ENCODE measurements around the gene GALNT9. TPM values are rescaled to one million over a fixed set of nuclear protein-coding genes. Genes with fewer than 3 reads are reported as not detected.

GALNT9 gene
- total and polyA plus RNA-seq, 4 experiments from 2014 or later: 0.61 TPM; not detected in 3

DNA sequence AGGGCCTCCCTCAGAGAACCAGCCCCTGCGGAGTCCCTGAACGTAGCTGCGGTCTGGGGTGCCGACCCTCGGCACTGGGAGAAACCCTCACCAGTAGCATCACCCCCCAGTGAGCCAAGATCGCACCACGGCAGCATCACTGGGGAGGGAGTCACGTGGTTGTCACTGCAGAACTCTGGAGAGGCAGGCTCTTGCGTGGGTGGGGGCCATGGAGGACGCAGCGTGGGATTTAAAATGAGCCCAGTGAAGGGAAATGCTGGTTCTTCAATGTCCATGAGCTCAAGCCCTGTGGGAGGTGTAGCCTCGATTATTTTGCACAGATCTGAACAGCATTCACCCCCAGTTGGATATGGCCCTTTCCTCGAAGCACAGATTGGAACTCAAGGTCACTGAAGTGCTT, 3.9 kb upstream of the GALNT9 start:
- Mint-ChIP-seq H3K4me3 (no peak overlapping the region), H3K27ac (no peak overlapping the region), H3K9me3 (peaks cover 0 to 2% (median 0%) of the 10 kb centered on the region in 8 donors), H3K36me3 (no peaks in the 10 kb centered on the region), H3K4me1 (peaks cover 3 to 7% (median 5%) of the 10 kb centered on the region in 4 donors), H3K27me3 (peaks cover 23 to 28% of the 10 kb centered on the region in 2 donors)
- ChIA-PET CTCF (ENCODE audit: partially characterized antibody) (no interaction called here), POLR2A (ENCODE audit: partially characterized antibody) (no interaction called here)
- no peak for DNase-seq
- Histone ChIP-seq H3K9me3 (ENCODE audit: control insufficient read depth in 1 of 2, low read length in 2 of 2) (no peaks in the 10 kb centered on the region), H3K27me3 (ENCODE audit: insufficient read depth, low read length) (peaks cover 6% of the 10 kb centered on the region), H3K4me3 (ENCODE audit: low read length in 2 of 2) (no peak overlapping the region), H3K36me3 (ENCODE audit: insufficient read depth, low read length) (no peaks in the 10 kb centered on the region), H3K27ac (ENCODE audit: low read depth, low read length) (no peak overlapping the region), H3K4me1 (ENCODE audit: insufficient read depth, low read length) (no peaks in the 10 kb centered on the region)
- intact Hi-C loops (cut with micrococcal nuclease): no loop called here

DNA sequence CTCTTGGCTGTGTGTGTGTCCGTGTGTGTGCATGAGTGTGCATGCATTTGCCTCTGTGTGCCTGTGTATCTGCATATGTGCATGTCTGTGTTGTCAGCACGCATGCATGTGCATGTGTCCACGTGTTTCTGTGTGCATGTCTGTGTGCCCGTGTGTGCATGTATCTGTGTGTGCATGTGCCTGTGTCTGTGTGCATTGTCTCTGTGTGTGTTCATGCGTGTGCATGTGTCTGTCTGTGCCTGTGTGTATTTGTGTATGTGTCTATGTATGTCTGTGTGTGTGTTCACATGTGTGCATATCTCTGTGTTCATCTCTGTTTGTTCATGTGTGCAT, 1.1 kb upstream of the GALNT9 start:
- POLR2A ChIA-PET (ENCODE audit: partially characterized antibody): no interaction called here

DNA sequence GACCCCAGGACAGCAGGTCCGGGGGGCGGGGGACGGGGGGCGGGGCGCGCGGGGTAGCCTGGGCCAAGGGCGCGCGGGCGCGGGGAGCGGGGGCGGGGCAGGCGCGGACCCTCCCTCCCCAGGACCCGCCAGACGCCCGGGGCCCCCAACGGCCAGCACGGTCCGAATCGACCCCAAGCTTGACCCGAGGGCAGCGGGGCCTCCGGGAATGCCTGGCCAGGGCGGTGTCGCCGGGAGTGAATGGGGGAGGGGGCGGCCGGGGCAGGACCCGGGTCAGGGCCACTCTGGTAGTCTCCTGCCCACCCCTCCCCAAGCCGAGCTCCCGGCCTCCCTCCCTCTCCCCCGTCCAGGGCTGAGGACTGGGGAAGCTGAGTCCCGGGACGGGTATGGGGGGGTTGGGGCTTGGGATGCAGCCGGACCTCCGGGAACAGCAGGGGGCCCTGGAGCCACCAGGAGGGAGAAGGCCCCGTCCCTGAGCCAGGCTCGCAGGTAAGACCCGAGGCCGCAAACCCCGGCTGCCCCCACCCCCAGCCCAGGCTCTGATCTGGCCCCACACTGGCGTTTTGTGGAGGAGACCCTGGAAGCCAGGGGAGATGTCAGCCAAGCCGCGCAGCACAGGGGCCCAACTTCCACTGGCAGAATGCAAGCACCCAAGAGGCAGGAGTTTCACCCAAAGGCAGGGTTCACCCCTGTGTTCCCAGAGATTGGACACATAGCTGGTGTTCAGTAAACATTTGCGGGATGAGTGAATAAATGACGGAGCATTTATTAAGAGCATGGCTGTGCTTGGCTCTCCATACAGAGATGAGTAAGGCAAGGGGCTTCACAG, 545 bp upstream of the GALNT9 start:
- H3K4me3 ChIP-seq (ENCODE audit: low read length in 2 of 2): no peak overlapping the region
- H3K27me3 ChIP-seq (ENCODE audit: insufficient read depth, low read length): peaks cover 6% of the 10 kb centered on the region
- POLR2A ChIA-PET (ENCODE audit: partially characterized antibody): no interaction called here
- DNase-seq: no peak
- Mint-ChIP-seq H3K27me3 (peaks cover 34 to 38% of the 10 kb centered on the region in 2 donors), H3K4me1 (peaks cover 3 to 13% (median 10%) of the 10 kb centered on the region in 4 donors), H3K36me3 (no peaks in the 10 kb centered on the region), H3K4me3 (peak overlapping the region in 1 of 8 donors; percentile 34), H3K27ac (no peak overlapping the region), H3K9me3 (peaks cover 0 to 2% (median 0%) of the 10 kb centered on the region in 8 donors)
- intact Hi-C loops (cut with micrococcal nuclease): no loop called here
- H3K27ac ChIP-seq (ENCODE audit: low read depth, low read length): no peak overlapping the region
- no peaks in the 10 kb centered on the region for H3K4me1 ChIP-seq (ENCODE audit: insufficient read depth, low read length)
- CTCF ChIA-PET (ENCODE audit: partially characterized antibody): no interaction called here
- H3K36me3 ChIP-seq (ENCODE audit: insufficient read depth, low read length): no peaks in the 10 kb centered on the region
- no peaks in the 10 kb centered on the region for H3K9me3 ChIP-seq (ENCODE audit: control insufficient read depth in 1 of 2, low read length in 2 of 2)

More for the DNA sequence above, 1.1 kb upstream of the GALNT9 start:
- Mint-ChIP-seq H3K4me3 (peak overlapping the region in 4 of 8 donors; percentile 2 to 34 (median 10)), H3K27ac (no peak overlapping the region), H3K36me3 (no peaks in the 10 kb centered on the region), H3K27me3 (peaks cover 37 to 38% of the 10 kb centered on the region in 2 donors), H3K4me1 (peaks cover 3 to 13% (median 10%) of the 10 kb centered on the region in 4 donors), H3K9me3 (peaks cover 0 to 4% (median 0%) of the 10 kb centered on the region in 8 donors)
- no peak overlapping the region for H3K4me3 ChIP-seq (ENCODE audit: low read length in 2 of 2)
- H3K4me1 ChIP-seq (ENCODE audit: insufficient read depth, low read length): no peaks in the 10 kb centered on the region
- peaks cover 6% of the 10 kb centered on the region for H3K27me3 ChIP-seq (ENCODE audit: insufficient read depth, low read length)
- no peak for DNase-seq
- intact Hi-C loops (cut with micrococcal nuclease): no loop called here
- no peak overlapping the region for H3K27ac ChIP-seq (ENCODE audit: low read depth, low read length)
- no peaks in the 10 kb centered on the region for H3K36me3 ChIP-seq (ENCODE audit: insufficient read depth, low read length)
- CTCF ChIA-PET (ENCODE audit: partially characterized antibody): no interaction called here
- H3K9me3 ChIP-seq (ENCODE audit: control insufficient read depth in 1 of 2, low read length in 2 of 2): no peaks in the 10 kb centered on the region

DNA sequence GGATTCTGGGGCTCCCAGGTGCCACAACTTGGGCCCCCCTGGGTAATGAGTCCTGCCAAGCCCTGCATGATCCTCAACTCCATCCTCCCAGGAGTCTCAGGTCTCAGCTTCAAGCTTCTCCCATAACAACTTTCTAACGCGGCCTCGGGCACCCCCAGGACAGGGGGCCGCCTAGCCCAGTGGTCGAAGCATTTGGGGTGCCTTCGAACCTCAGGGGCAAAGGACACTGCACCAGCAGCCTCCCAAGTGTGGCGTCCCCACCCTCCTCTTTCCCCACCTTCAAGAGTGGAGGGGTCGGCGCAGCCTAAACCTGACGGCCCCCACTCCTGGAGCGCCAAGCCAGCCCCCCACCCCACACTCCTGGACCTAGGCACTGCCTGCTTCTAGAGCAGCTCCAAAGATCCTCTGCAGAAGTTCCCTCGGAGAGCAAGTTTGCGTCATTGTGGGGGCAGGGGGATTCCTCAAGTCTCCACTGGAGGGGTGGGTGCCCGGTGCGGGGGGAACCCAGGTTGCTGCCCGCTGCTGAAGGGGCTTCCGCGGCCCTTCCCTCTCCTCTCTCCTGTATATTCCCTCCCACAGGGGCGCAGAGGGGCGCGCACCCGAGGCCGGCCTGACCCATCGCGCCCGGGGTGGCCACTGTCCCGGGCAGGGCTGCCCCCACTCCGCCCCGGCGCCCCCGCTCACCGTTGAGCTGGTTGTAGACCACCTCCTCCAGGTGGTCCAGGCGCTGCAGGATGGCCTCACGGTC, 933 bp downstream of the GALNT9 start:
- H3K27me3 Mint-ChIP-seq: peaks cover 34 to 37% of the 10 kb centered on the region in 2 donors
- H3K27ac Mint-ChIP-seq: no peak overlapping the region
- Histone ChIP-seq H3K4me1 (ENCODE audit: insufficient read depth, low read length) (no peaks in the 10 kb centered on the region), H3K36me3 (ENCODE audit: insufficient read depth, low read length) (no peaks in the 10 kb centered on the region), H3K9me3 (ENCODE audit: control insufficient read depth in 1 of 2, low read length in 2 of 2) (no peaks in the 10 kb centered on the region), H3K4me3 (ENCODE audit: low read length in 2 of 2) (no peak overlapping the region), H3K27me3 (ENCODE audit: insufficient read depth, low read length) (peaks cover 6% of the 10 kb centered on the region), H3K27ac (ENCODE audit: low read depth, low read length) (no peak overlapping the region)
- POLR2A ChIA-PET (ENCODE audit: partially characterized antibody): no interaction called here
- CTCF ChIA-PET (ENCODE audit: partially characterized antibody): no interaction called here
- intact Hi-C loops (cut with micrococcal nuclease): no loop called here
- H3K4me3 Mint-ChIP-seq: peak overlapping the region in 1 of 8 donors; percentile 48
- H3K9me3 Mint-ChIP-seq: peaks cover 0 to 2% (median 0%) of the 10 kb centered on the region in 8 donors
- H3K36me3 Mint-ChIP-seq: no peaks in the 10 kb centered on the region
- DNase-seq: no peak
- peaks cover 3 to 18% (median 10%) of the 10 kb centered on the region in 4 donors for H3K4me1 Mint-ChIP-seq

DNA sequence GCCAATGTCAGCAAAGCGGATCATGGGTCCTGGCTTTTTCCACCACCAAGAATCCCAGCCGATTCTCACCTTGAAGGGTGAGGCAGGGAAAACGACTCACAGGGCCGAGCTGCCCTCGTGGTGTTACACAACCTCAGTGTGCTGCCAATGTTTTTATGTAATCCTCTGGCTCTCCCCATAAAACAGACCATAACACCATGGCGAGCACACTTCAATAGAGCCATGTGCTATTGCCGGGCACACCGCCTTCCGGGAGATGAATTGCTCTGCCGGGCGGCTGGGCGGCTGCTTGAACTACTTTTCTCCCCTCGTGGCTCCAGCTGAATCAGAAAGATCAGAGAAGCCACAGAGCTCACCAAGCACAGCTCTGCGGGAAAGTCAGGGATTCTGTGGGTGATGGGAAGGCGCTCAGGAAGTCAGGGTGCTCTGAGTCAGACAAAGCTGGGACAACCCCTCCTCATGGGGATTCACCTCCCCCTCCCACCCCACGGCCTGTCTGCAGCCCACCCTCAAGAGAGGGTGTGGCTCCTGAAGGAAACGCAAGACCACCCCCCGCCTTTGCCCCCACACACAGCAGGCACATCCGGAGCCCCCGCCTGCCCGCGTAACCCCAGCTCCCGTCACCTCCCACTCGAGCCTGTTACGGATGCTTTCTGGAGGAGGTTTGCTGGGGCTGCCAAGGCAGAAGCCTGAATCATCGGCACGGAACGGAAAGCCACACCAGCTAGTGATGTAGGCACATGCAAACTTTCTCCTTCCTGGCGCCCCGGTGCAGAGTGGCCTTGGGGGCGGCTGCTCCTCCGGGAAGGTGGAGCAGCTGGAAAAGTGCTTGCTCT, 1.8 kb downstream of the GALNT9 start:
- peak overlapping the region in 2 of 8 donors; percentile 10 to 48 for H3K4me3 Mint-ChIP-seq
- ChIA-PET POLR2A (ENCODE audit: partially characterized antibody) (no interaction called here), CTCF (ENCODE audit: partially characterized antibody) (no interaction called here)
- H3K36me3 ChIP-seq (ENCODE audit: insufficient read depth, low read length): no peaks in the 10 kb centered on the region
- no peaks in the 10 kb centered on the region for H3K36me3 Mint-ChIP-seq
- peaks cover 0 to 2% (median 0%) of the 10 kb centered on the region in 8 donors for H3K9me3 Mint-ChIP-seq
- H3K9me3 ChIP-seq (ENCODE audit: control insufficient read depth in 1 of 2, low read length in 2 of 2): no peaks in the 10 kb centered on the region
- H3K4me1 Mint-ChIP-seq: peaks cover 6 to 25% (median 12%) of the 10 kb centered on the region in 4 donors
- intact Hi-C loops (cut with micrococcal nuclease): no loop called here
- H3K4me3 ChIP-seq (ENCODE audit: low read length in 2 of 2): no peak overlapping the region
- no peak overlapping the region for H3K27ac Mint-ChIP-seq
- no peaks in the 10 kb centered on the region for H3K4me1 ChIP-seq (ENCODE audit: insufficient read depth, low read length)
- H3K27me3 Mint-ChIP-seq: peaks cover 34 to 36% of the 10 kb centered on the region in 2 donors
- no peak for DNase-seq
- H3K27me3 ChIP-seq (ENCODE audit: insufficient read depth, low read length): peaks cover 6% of the 10 kb centered on the region
- no peak overlapping the region for H3K27ac ChIP-seq (ENCODE audit: low read depth, low read length)

DNA sequence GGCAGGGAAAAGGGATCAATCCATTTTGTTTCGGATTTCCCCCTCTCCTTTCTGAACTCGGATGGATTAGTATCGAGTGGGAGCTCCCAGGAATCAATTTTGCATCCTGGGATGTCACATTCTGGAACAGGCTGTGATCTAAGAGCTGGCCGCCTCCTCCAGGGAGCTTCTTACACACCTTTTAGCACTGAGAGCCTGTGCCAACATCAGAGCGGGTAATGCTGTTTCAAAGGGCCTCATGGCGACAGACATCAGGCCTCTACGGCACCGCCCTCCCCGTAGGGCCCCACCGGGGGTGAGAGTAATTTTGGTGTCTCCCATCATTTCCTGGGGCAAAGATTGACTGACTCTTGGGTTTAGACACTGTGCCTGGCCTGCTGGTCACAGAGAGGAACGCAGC, 2.7 kb downstream of the GALNT9 start:
- ChIA-PET POLR2A (ENCODE audit: partially characterized antibody) (no interaction called here), CTCF (ENCODE audit: partially characterized antibody) (no interaction called here)
- Mint-ChIP-seq H3K4me1 (peaks cover 6 to 25% (median 12%) of the 10 kb centered on the region in 4 donors), H3K27me3 (peaks cover 29 to 31% of the 10 kb centered on the region in 2 donors), H3K9me3 (peaks cover 0 to 2% (median 0%) of the 10 kb centered on the region in 8 donors), H3K27ac (peak overlapping the region in 1 of 7 donors; percentile 50), H3K36me3 (no peaks in the 10 kb centered on the region), H3K4me3 (peak overlapping the region in 2 of 8 donors; percentile 47 to 73)
- DNase-seq: no peak
- H3K27me3 ChIP-seq (ENCODE audit: insufficient read depth, low read length): peaks cover 6% of the 10 kb centered on the region
- intact Hi-C loops (cut with micrococcal nuclease): no loop called here
- no peaks in the 10 kb centered on the region for H3K36me3 ChIP-seq (ENCODE audit: insufficient read depth, low read length)
- no peak overlapping the region for H3K27ac ChIP-seq (ENCODE audit: low read depth, low read length)
- no peaks in the 10 kb centered on the region for H3K4me1 ChIP-seq (ENCODE audit: insufficient read depth, low read length)
- H3K9me3 ChIP-seq (ENCODE audit: control insufficient read depth in 1 of 2, low read length in 2 of 2): no peaks in the 10 kb centered on the region
- no peak overlapping the region for H3K4me3 ChIP-seq (ENCODE audit: low read length in 2 of 2)

DNA sequence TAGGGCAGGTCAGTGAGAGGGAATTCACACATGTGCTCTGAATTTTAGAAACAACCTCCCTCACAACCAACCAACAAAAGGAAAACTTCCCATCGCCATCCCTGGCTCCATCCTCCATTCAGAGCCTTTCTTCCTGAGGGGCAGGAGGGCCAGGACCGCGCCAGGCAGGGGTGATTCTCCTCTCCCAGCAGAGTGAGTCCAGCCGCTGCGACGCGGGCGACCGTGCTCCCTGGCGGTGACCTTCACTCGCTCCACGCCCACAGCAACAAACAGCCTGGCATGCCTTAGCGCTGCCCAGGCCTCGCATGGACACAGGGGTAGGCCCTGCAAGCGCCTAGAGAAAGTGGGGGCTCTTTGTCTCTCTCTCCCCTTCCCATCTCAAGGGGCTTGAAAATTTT, 3.7 kb downstream of the GALNT9 start:
- H3K4me1 ChIP-seq (ENCODE audit: insufficient read depth, low read length): no peaks in the 10 kb centered on the region
- H3K9me3 ChIP-seq (ENCODE audit: control insufficient read depth in 1 of 2, low read length in 2 of 2): no peaks in the 10 kb centered on the region
- ChIA-PET POLR2A (ENCODE audit: partially characterized antibody) (no interaction called here), CTCF (ENCODE audit: partially characterized antibody) (no interaction called here)
- no peak overlapping the region for H3K4me3 ChIP-seq (ENCODE audit: low read length in 2 of 2)
- Mint-ChIP-seq H3K36me3 (no peaks in the 10 kb centered on the region), H3K4me1 (peaks cover 4 to 25% (median 11%) of the 10 kb centered on the region in 4 donors), H3K27me3 (peaks cover 21 to 25% of the 10 kb centered on the region in 2 donors), H3K9me3 (peaks cover 0 to 2% (median 0%) of the 10 kb centered on the region in 8 donors), H3K4me3 (no peak overlapping the region), H3K27ac (no peak overlapping the region)
- intact Hi-C loops (cut with micrococcal nuclease): no loop called here
- peaks cover 6% of the 10 kb centered on the region for H3K27me3 ChIP-seq (ENCODE audit: insufficient read depth, low read length)
- no peak overlapping the region for H3K27ac ChIP-seq (ENCODE audit: low read depth, low read length)
- H3K36me3 ChIP-seq (ENCODE audit: insufficient read depth, low read length): no peaks in the 10 kb centered on the region
- no peak for DNase-seq

All from CD4-positive, alpha-beta memory T cell (primary cell).